HCT116 (cell line): ENCODE results near the gene RFX2. TPM values are rescaled to one million over a fixed set of nuclear protein-coding genes. Genes with fewer than 3 reads are reported as not detected.

Source experiments
- ATAC-seq: fragments of 200-7000 bp; cut with Tn5 transposase; 2 replicates; pipeline ENCODE4 v1.9.1; 2020; ENCODE audit warnings: mild to moderate bottlenecking, moderate library complexity
- BruUV-seq: library from RNA; stranded (reverse); fragments of 400-500 nt; replicated peaks from 2 replicates; lab custom pipeline; 2021; lab: Mats Ljungman, UMichigan
- CTCF ChIA-PET: fragments of 300-600 bp; sonication (Branson Sonifier 250); formaldehyde crosslinking; loops from one replicate; lab custom pipeline; 2021; ENCODE audit warnings: antibody characterized with exemption; lab: Charles Lee
- POLR2A ChIA-PET: fragments of 300-600, 350-600 bp; sonication (Branson Sonifier 250); formaldehyde crosslinking; loops from one replicate; lab custom pipeline; 2021; ENCODE audit warnings: antibody characterized with exemption; lab: Charles Lee
- RAD21 ChIA-PET, 2 experiments: fragments of 300-600 bp; sonication (Branson Sonifier 250); formaldehyde crosslinking; loops; one replicate each; lab custom pipeline; 2023; ENCODE audit warnings: low total read pairs in 2 of 2; ENCODE audit not compliant: uncharacterized antibody in 2 of 2, unreplicated experiment in 2 of 2, low non-redundant PET in 1 of 2; lab: Charles Lee
- DNase-seq: peaks from one replicate; pipeline ENCODE4 v3.0.0-alpha.2; 2010; ENCODE audit warnings: low read depth, low spot score
- H2AFZ ChIP-seq: fragments of 200-600 bp; shearing (Covaris generic), sonication (generic); 2 replicates; pipeline ENCODE4 v1.6.1; 2017; ENCODE audit warnings: low read depth, mixed run types, mixed read lengths, antibody characterized with exemption, low read length; ENCODE audit not compliant: poor library complexity, severe bottlenecking
- H3K27ac ChIP-seq: 2 replicates; pipeline ENCODE4 v1.5.1; 2012; ENCODE audit warnings: low read depth, low read length
- H3K27me3 ChIP-seq: fragments of 200-600 bp; sonication (generic); 2 replicates; pipeline ENCODE4 v1.6.1; 2016; ENCODE audit warnings: mixed run types, low read length, mixed read lengths; ENCODE audit not compliant: insufficient read depth
- H3K36me3 ChIP-seq, 2 experiments: fragments of 200-500 bp in 1 of 2; fragments of 200-600 bp in 1 of 2; sonication (Bioruptor generic) in 1 of 2; sonication (generic) in 1 of 2; 2 replicates each; pipeline versions ENCODE4 v1.5.1 to v1.6.1; 2014 to 2016; ENCODE audit warnings: low read length in 2 of 2, inconsistent platforms in 1 of 2, mixed read lengths in 1 of 2, mixed run types in 1 of 2; ENCODE audit not compliant: insufficient read depth in 2 of 2, control insufficient read depth in 1 of 2
- H3K4me1 ChIP-seq, 2 experiments: fragments of 200-600 bp in 1 of 2; sonication (generic) in 1 of 2; 2 replicates each; pipeline versions ENCODE4 v1.5.1 to v1.6.1; 2012 to 2017; ENCODE audit warnings: low read length in 2 of 2, inconsistent platforms in 1 of 2, mild to moderate bottlenecking in 1 of 2, mixed read lengths in 1 of 2, mixed run types in 1 of 2, moderate library complexity in 1 of 2; ENCODE audit not compliant: insufficient read depth in 2 of 2, control insufficient read depth in 1 of 2
- H3K4me2 ChIP-seq: fragments of 200-600 bp; sonication (generic); 2 replicates; pipeline ENCODE4 v1.6.1; 2017; ENCODE audit warnings: mixed run types, low read length, mixed read lengths
- H3K4me3 ChIP-seq, 2 experiments: fragments of 200-600 bp in 1 of 2; sonication (generic) in 1 of 2; replicated peaks in 1 of 2; 2 replicates each; pipeline ENCODE4 v1.5.1; 2011 to 2016; ENCODE audit warnings: low read length in 2 of 2, control low read depth in 1 of 2, low read depth in 1 of 2, mild to moderate bottlenecking in 1 of 2, mixed read lengths in 1 of 2, mixed run types in 1 of 2
- H3K79me2 ChIP-seq: fragments of 200-600 bp; sonication (generic); 2 replicates; pipeline ENCODE4 v1.6.1; 2017; ENCODE audit warnings: mild to moderate bottlenecking, mixed run types, low read length, moderate library complexity, mixed read lengths; ENCODE audit not compliant: insufficient read depth
- H3K9ac ChIP-seq: fragments of 200-600 bp; sonication (generic); 2 replicates; pipeline ENCODE4 v1.6.1; 2016; ENCODE audit warnings: low read length, mixed read lengths
- H3K9me2 ChIP-seq: fragments of 200-600 bp; sonication (generic), shearing (Covaris generic); 2 replicates; pipeline ENCODE4 v1.6.1; 2017; ENCODE audit warnings: mixed run types, mild to moderate bottlenecking, moderate library complexity; ENCODE audit not compliant: insufficient read depth
- H3K9me3 ChIP-seq, 2 experiments: fragments of 200-500 bp in 1 of 2; fragments of 200-600 bp in 1 of 2; sonication (Bioruptor generic) in 1 of 2; sonication (generic) in 1 of 2; 2 replicates each; pipeline ENCODE4 v1.6.1; 2014 to 2017; ENCODE audit warnings: low read length in 2 of 2, mixed read lengths in 2 of 2, inconsistent platforms in 1 of 2, low read depth in 1 of 2, mild to moderate bottlenecking in 1 of 2, mixed run types in 1 of 2, moderate library complexity in 1 of 2; ENCODE audit not compliant: control insufficient read depth in 1 of 2, insufficient read depth in 1 of 2
- H4K20me1 ChIP-seq: fragments of 200-600 bp; sonication (generic), shearing (Covaris generic); 2 replicates; pipeline ENCODE4 v1.6.1; 2017; ENCODE audit warnings: mixed run types, mild to moderate bottlenecking, moderate library complexity; ENCODE audit not compliant: insufficient read depth
- ATF3 ChIP-seq: IDR thresholded peaks from 2 replicates; pipeline ENCODE4 v1.6.1; 2012
- CBX3 ChIP-seq: IDR thresholded peaks from 2 replicates; pipeline ENCODE4 v1.6.1; 2012; ENCODE audit warnings: low read depth
- CEBPB ChIP-seq: IDR thresholded peaks from 2 replicates; pipeline ENCODE4 v1.6.1; 2012; ENCODE audit warnings: low read depth
- ELF1 ChIP-seq: IDR thresholded peaks from 2 replicates; pipeline ENCODE4 v1.6.1; 2012; ENCODE audit warnings: low read depth, borderline replicate concordance
- EZH2 ChIP-seq: fragments of 200-600 bp; sonication (generic); IDR thresholded peaks from 2 replicates; pipeline ENCODE4 v1.6.1; 2017; ENCODE audit warnings: antibody characterized with exemption, mixed run types
- EZH2phosphoT487 ChIP-seq: fragments of 200-600 bp; IDR thresholded peaks from 2 replicates; pipeline ENCODE4 v1.6.1; 2018; ENCODE audit warnings: antibody characterized with exemption, borderline replicate concordance
- FOSL1 ChIP-seq: IDR thresholded peaks from 2 replicates; pipeline ENCODE4 v1.6.1; 2012; ENCODE audit warnings: low read depth
- JUND ChIP-seq: IDR thresholded peaks from 2 replicates; pipeline ENCODE4 v1.6.1; 2012
- MAX ChIP-seq: IDR thresholded peaks from 2 replicates; pipeline ENCODE4 v1.6.1; 2012
- POLR2AphosphoS5 ChIP-seq: IDR thresholded peaks from 2 replicates; pipeline ENCODE4 v1.6.1; 2011; ENCODE audit warnings: mild to moderate bottlenecking, low read depth, low read length, moderate library complexity
- RAD21 ChIP-seq: IDR thresholded peaks from 2 replicates; pipeline ENCODE4 v1.6.1; 2012; ENCODE audit warnings: low read depth, mild to moderate bottlenecking
- SIN3A ChIP-seq: IDR thresholded peaks from 2 replicates; pipeline ENCODE4 v1.6.1; 2012; ENCODE audit warnings: low read depth
- SRF ChIP-seq: IDR thresholded peaks from 2 replicates; pipeline ENCODE4 v1.6.1; 2012; ENCODE audit warnings: low read depth
- TCF7L2 ChIP-seq: IDR thresholded peaks from 2 replicates; pipeline ENCODE4 v1.7.0; 2011; ENCODE audit warnings: borderline replicate concordance, inconsistent platforms; ENCODE audit not compliant: insufficient read depth, insufficient read length; ENCODE audit errors: extremely low read depth
- ZFX ChIP-seq: fragments of 450-650 bp; IDR thresholded peaks from 2 replicates; pipeline ENCODE4 v1.6.1; 2017
- intact Hi-C: fragments of 100-400 bp; cut with micrococcal nuclease; formaldehyde crosslinking; loops from 2 replicates; pipeline ENCODE4 v1.10.0; 2022
- total RNA-seq: library from RNA; stranded (reverse); gene quantifications from one replicate; pipeline ENCODE4 v1.2.1, GENCODE V29; 2021; ENCODE audit not compliant: unreplicated experiment

Gene RFX2
- total RNA-seq, 1 experiment from 2014 or later, result 13.7 TPM

GRCh38 chr19:6069268-6069791, 41.0 kb downstream of the RFX2 start:
- no peak overlapping the region for H3K4me2 ChIP-seq
- POLR2A ChIA-PET, result no interaction called here
- no peak overlapping the region for H3K4me3 ChIP-seq
- DNase-seq (no peak), ATAC-seq (no peak)
- H2AFZ ChIP-seq, result no peak overlapping the region
- no peak for TF ChIP-seq ELF1
- no peak for TF ChIP-seq EZH2phosphoT487
- no peak for TF ChIP-seq TCF7L2
- TF ChIP-seq FOSL1, result no peak
- no peak for TF ChIP-seq ATF3
- no peak for TF ChIP-seq CEBPB
- no peak for TF ChIP-seq SIN3A
- no peak for TF ChIP-seq EZH2
- TF ChIP-seq MAX, result no peak
- TF ChIP-seq RAD21, result no peak
- no peak for TF ChIP-seq CBX3
- TF ChIP-seq SRF, result no peak
- TF ChIP-seq ZFX, result no peak
- no peak for TF ChIP-seq POLR2AphosphoS5
- no peak for TF ChIP-seq JUND
- no peak overlapping the region for H3K27ac ChIP-seq
- no peak overlapping the region for H3K9ac ChIP-seq
- H3K9me2 ChIP-seq, result no peaks in the 10 kb centered on the region
- CTCF ChIA-PET, result no interaction called here
- H3K4me1 ChIP-seq, result peaks cover 3 to 16% of the 10 kb centered on the region in 2 experiments; a peak in 3 of 4 replicates
- H3K9me3 ChIP-seq, result no peaks in the 10 kb centered on the region
- H3K79me2 ChIP-seq, result no peaks in the 10 kb centered on the region
- intact Hi-C loops, result no loop called here
- RAD21 ChIA-PET, result no interaction called here
- no TSS peak for BruUV-seq
- H3K36me3 ChIP-seq, result no peaks in the 10 kb centered on the region
- no peaks in the 10 kb centered on the region for H3K27me3 ChIP-seq
- H4K20me1 ChIP-seq, result no peaks in the 10 kb centered on the region
